ENCODE data around the gene FOXL3. TPM values are rescaled to one million over a fixed set of nuclear protein-coding genes. Genes with fewer than 3 reads are reported as not detected.
"Not testable (repeated sequence)": the region's sequence is repeated elsewhere in the genome, so short reads cannot be mapped to it uniquely, and the experiment has no call there.

The FOXL3 gene
- polyA plus RNA-seq (2011; rRNA removed): not detected in 2 replicates
- polyA minus RNA-seq (2011; rRNA and poly(A)+ RNA removed): not detected in 2 replicates

DNA sequence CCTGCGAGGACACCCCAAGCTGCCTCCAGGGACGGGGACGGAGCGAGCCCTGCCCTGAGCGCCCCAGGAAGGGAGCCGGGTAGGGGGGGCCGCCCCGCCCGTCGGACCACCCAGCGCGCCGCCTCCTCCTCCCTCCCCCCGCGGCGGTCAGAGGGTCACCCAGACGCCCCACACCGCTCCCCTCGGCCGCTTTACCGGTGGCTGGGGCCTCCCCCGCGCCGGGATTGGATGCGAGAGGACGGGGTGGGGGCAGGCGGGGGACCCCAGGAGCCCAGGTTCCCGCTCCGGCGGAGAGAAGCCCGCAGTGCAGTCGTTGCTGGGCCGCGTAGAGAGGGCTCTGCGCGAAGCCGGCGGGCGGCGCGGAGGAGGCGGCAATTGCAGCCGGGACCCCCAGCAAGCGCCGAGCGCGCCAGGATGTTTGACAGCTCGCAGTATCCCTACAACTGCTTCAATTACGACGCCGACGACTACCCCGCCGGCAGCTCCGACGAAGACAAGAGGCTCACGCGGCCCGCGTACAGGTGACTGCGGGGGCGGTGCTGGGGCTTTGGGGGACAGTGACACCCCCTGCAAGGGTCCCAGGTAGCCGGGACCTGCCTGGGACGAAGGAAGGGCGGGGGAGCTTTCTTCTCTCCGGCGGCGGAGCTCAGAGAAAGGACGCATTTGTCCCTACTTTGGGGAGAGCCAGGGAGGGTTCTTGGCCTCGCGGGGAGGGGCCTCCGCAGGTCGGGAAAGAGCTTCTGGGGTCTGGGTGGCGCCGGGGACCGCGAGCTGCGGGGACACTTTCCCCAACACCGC is at the start of gene FOXL3:
FOXL3 (plus strand) TSS at position 415 of the 798 bp plus-strand sequence; CDS start at position 415, 0 bp downstream.
- no peak for DNase-seq (ENCODE audit: low read depth)
- CTCF ChIA-PET: no interaction called here
- Histone ChIP-seq H3K27me3 (ENCODE audit: control insufficient read depth, insufficient read depth, low read length) (peaks cover 31% of the 10 kb centered on the region), H3K4me3 (ENCODE audit: low read depth, low read length) (no peak within 1 kb of the TSS), H3K36me3 (ENCODE audit: control insufficient read depth, insufficient read depth, low read length) (no peaks in the 10 kb centered on the region)
- TF ChIP-seq CTCF (IDR thresholded peaks at IDR 0.05; ENCODE audit: insufficient read depth, low read depth, low read length): no peak
- POLR2A ChIA-PET: no interaction called here

DNA sequence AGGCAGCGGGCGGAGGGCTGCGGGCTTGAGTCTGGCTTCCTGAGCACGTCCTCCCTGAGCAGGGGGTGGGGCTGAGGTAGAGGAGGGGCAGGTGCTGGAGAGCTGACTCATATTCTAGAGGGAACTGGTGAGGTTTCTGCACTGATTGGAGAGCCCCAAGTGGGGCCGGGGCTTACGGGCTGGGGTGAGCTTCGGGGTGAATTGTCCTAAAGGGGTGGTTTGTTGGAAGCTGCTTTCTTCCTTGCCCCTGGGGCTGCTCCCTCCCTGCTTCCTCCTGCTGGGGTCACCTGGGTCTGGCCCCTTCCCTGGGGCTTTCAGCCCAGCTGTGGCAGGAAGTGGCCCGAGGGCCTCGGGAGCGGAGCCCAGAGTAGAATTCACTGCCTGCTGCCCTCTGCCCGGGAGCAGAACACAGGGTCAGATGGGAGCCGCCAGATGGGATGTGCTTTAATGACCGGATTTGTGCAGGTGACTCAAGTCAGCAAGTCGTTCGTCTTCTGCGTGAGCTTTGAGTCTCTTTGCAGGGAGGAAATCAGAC is 49.0 kb upstream of the FOXL3 start:
- no peaks in the 10 kb centered on the region for H3K27me3 ChIP-seq (ENCODE audit: control insufficient read depth, insufficient read depth, low read length)
- peaks cover 8% of the 10 kb centered on the region for H3K36me3 ChIP-seq (ENCODE audit: control insufficient read depth, insufficient read depth, low read length)
- no peak overlapping the region for H3K4me3 ChIP-seq (ENCODE audit: low read depth, low read length)
- ChIA-PET CTCF (interaction anchor here (0.7 kb wide), 1 partner anchor 11 kb away, joined by 3 read pairs; no protein-coding TSS in a partner anchor), POLR2A (no interaction called here)
- DNase-seq (ENCODE audit: low read depth): no peak
- TF ChIP-seq CTCF (IDR thresholded peaks at IDR 0.05; ENCODE audit: insufficient read depth, low read depth, low read length): no peak

GRCh38 chr7:241513-241912 is 48.5 kb upstream of the FOXL3 start:
- Histone ChIP-seq H3K4me3 (ENCODE audit: low read depth, low read length) (no peak overlapping the region), H3K36me3 (ENCODE audit: control insufficient read depth, insufficient read depth, low read length) (peaks cover 8% of the 10 kb centered on the region), H3K27me3 (ENCODE audit: control insufficient read depth, insufficient read depth, low read length) (no peaks in the 10 kb centered on the region)
- ChIA-PET CTCF (no interaction called here), POLR2A (no interaction called here)
- no peak for DNase-seq (ENCODE audit: low read depth)
- TF ChIP-seq CTCF (IDR thresholded peaks at IDR 0.05; ENCODE audit: insufficient read depth, low read depth, low read length): no peak

- POLR2A ChIA-PET: not testable (repeated sequence)
Observed at GRCh38 chr7:242826-243579, 47.0 kb upstream of the FOXL3 start.

GRCh38 chr7:243580-243978 is 46.4 kb upstream of the FOXL3 start:
- DNase-seq (ENCODE audit: low read depth); H3K4me3 ChIP-seq (ENCODE audit: low read depth, low read length); H3K27me3 ChIP-seq (ENCODE audit: control insufficient read depth, insufficient read depth, low read length); POLR2A ChIA-PET: not testable (repeated sequence)
- peaks cover 22% of the 10 kb centered on the region for H3K36me3 ChIP-seq (ENCODE audit: control insufficient read depth, insufficient read depth, low read length)
- CTCF ChIA-PET: interaction anchor here (1.1 kb wide), 1 partner anchor 13 kb away, joined by 3 read pairs; no protein-coding TSS in a partner anchor

More at GRCh38 chr7:242826-243579, 47.0 kb upstream of the FOXL3 start:
- peaks cover 21% of the 10 kb centered on the region for H3K36me3 ChIP-seq (ENCODE audit: control insufficient read depth, insufficient read depth, low read length)
- DNase-seq (ENCODE audit: low read depth); H3K27me3 ChIP-seq (ENCODE audit: control insufficient read depth, insufficient read depth, low read length); H3K4me3 ChIP-seq (ENCODE audit: low read depth, low read length); CTCF ChIA-PET: not testable (repeated sequence)

- TF ChIP-seq CTCF (IDR thresholded peaks at IDR 0.05; ENCODE audit: insufficient read depth, low read depth, low read length): no peak
- CTCF ChIA-PET: no interaction called here
- DNase-seq (ENCODE audit: low read depth): no peak
- peaks cover 28% of the 10 kb centered on the region for H3K36me3 ChIP-seq (ENCODE audit: control insufficient read depth, insufficient read depth, low read length)
- no peaks in the 10 kb centered on the region for H3K27me3 ChIP-seq (ENCODE audit: control insufficient read depth, insufficient read depth, low read length)
- no peak overlapping the region for H3K4me3 ChIP-seq (ENCODE audit: low read depth, low read length)
- POLR2A ChIA-PET: no interaction called here
Observed at GRCh38 chr7:244974-245373, 45.0 kb upstream of the FOXL3 start.
